GM12891 (cell line): Measurements from ENCODE around the gene RSPO4.

Experiments
- POLR2AphosphoS5 ChIP-seq: IDR thresholded peaks from 2 replicates; pipeline ENCODE4 v1.6.1; 2011; ENCODE audit warnings: low read depth, low read length, control low read depth
- POU2F2 ChIP-seq: IDR thresholded peaks from 2 replicates; pipeline ENCODE4 v1.6.1; 2011; ENCODE audit warnings: low read depth, mild to moderate bottlenecking, control low read depth, low read length, moderate library complexity
- TAF1 ChIP-seq: IDR thresholded peaks from 2 replicates; pipeline ENCODE4 v1.6.1; 2011; ENCODE audit warnings: low read depth, low read length, control low read depth

- TF ChIP-seq TAF1 (no peak), POLR2AphosphoS5 (no peak), POU2F2 (no peak)
Observed at GRCh38 chr20:1017677-1018076, 15.6 kb upstream of the RSPO4 start.
